Measurements from ENCODE around the gene SNX18. TPM values are rescaled to one million over a fixed set of nuclear protein-coding genes. Genes with fewer than 3 reads are reported as not detected.

The SNX18 gene
- total and polyA plus RNA-seq, 2 of the 8 experiments (the other 6 are each of a cell fraction or from before 2014, with no cell fraction given): 5.8 to 17.7 TPM

- H3K23me2 ChIP-seq (ENCODE audit: low read depth, low read length): no peaks in the 10 kb centered on the region
- WGBS, 2 experiments (ENCODE audit: extremely low coverage in 1 of 2, insufficient coverage in 1 of 2, insufficient read length in 1 of 2, insufficient replicate concordance in 2 of 2, low coverage in 1 of 2, low lambda C conversion rate in 2 of 2, missing lambda C conversion rate in 1 of 2): 93% methylated on average over 2 of the region's 2 CpGs; no CpG with 5 or more reads in 1 of the 2 experiments
Observed at GRCh38 chr5:54537725-54538124, 20.2 kb downstream of the SNX18 start.

More at GRCh38 chr5:54537725-54538124, 20.2 kb downstream of the SNX18 start:
- TF ChIP-seq TAF1 (IDR thresholded peaks at IDR 0.05; ENCODE audit: low read depth, low read length): no peak
- no peak for TF ChIP-seq YY1 (IDR thresholded peaks at IDR 0.05; ENCODE audit: low read depth, low read length)
- no peak for TF ChIP-seq KDM1A (IDR thresholded peaks at IDR 0.05; ENCODE audit: borderline replicate concordance, low read length)
- no peak for TF ChIP-seq ASH2L (IDR thresholded peaks at IDR 0.05; ENCODE audit: low read length)
- TF ChIP-seq, protein P1, sequence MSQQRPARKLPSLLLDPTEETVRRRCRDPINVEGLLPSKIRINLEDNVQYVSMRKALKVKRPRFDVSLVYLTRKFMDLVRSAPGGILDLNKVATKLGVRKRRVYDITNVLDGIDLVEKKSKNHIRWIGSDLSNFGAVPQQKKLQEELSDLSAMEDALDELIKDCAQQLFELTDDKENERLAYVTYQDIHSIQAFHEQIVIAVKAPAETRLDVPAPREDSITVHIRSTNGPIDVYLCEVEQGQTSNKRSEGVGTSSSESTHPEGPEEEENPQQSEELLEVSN (IDR thresholded peaks at IDR 0.05): no peak
- no peak for TF ChIP-seq HDAC6 (IDR thresholded peaks at IDR 0.05; ENCODE audit: low read depth, low read length)
- no peak for TF ChIP-seq SUZ12 (IDR thresholded peaks at IDR 0.05; ENCODE audit: low read length)
- Histone ChIP-seq H4K20me1 (replicated peaks in 1 of 2; ENCODE audit: control insufficient read depth in 1 of 2, insufficient read depth in 2 of 2, low read length in 2 of 2) (no peaks in the 10 kb centered on the region), H2AFZ (ENCODE audit: low read length) (no peak overlapping the region), H3K23ac (ENCODE audit: insufficient read length) (no peak overlapping the region), H3K9me3 (ENCODE audit: insufficient read depth in 2 of 2, low read depth in 1 of 2, low read length in 1 of 2) (no peaks in the 10 kb centered on the region), H3K4me2 (ENCODE audit: insufficient read depth in 1 of 2, low read depth in 2 of 2, low read length in 2 of 2) (no peak overlapping the region), H3K4ac (replicated peaks; ENCODE audit: insufficient read length, low read depth, low read length) (no peak overlapping the region), H3K79me1 (ENCODE audit: low read depth, low read length) (no peaks in the 10 kb centered on the region), H4K8ac (ENCODE audit: extremely low read depth, insufficient read depth, low read length) (no peak overlapping the region), H3K9ac (replicated peaks in 1 of 4; ENCODE audit: extremely low read depth in 1 of 4, low read depth in 3 of 4, low read length in 3 of 4) (no peak overlapping the region), H3K18ac (ENCODE audit: extremely low read depth, low read length) (no peak overlapping the region), H3K79me2 (ENCODE audit: control insufficient read depth in 1 of 2, insufficient read depth in 2 of 2, low read length in 2 of 2) (peaks cover 0 to 32% of the 10 kb centered on the region in 2 experiments; a peak in 3 of 4 replicates), H4K91ac (replicated peaks; ENCODE audit: insufficient read length, low read length) (no peak overlapping the region), H3K27ac (ENCODE audit: low read depth, low read length) (no peak overlapping the region), H3K4me1 (replicated peaks in 1 of 4; ENCODE audit: control insufficient read depth in 3 of 4, insufficient read depth in 4 of 4, low read length in 3 of 4) (peaks cover 1 to 8% (median 4%) of the 10 kb centered on the region in 4 experiments; a peak in 5 of 7 replicates), H4K5ac (ENCODE audit: insufficient read length, low read depth, low read length) (no peak overlapping the region), H3K36me3 (ENCODE audit: control insufficient read depth in 2 of 4, insufficient read depth in 4 of 4, low read length in 3 of 4) (no peaks in the 10 kb centered on the region), H3K27me3 (replicated peaks in 1 of 4; ENCODE audit: control insufficient read depth in 3 of 4, extremely low read depth in 1 of 4, insufficient read depth in 3 of 4, low read length in 3 of 4) (no peaks in the 10 kb centered on the region), H3K4me3 (ENCODE audit: extremely low read depth in 1 of 4, insufficient read depth in 2 of 4, low read depth in 3 of 4, low read length in 4 of 4) (no peak overlapping the region), H3K14ac (ENCODE audit: insufficient read length) (no peak overlapping the region), H2BK5ac (ENCODE audit: low read depth, low read length) (no peak overlapping the region), H2BK15ac (ENCODE audit: low read length) (no peak overlapping the region), H2BK20ac (ENCODE audit: low read length) (no peak overlapping the region), H2AK5ac (ENCODE audit: low read depth, low read length) (no peak overlapping the region), H2BK12ac (ENCODE audit: low read depth, low read length) (no peak overlapping the region), H3K56ac (replicated peaks; ENCODE audit: insufficient read length, low read depth, low read length) (no peak overlapping the region), H2BK120ac (replicated peaks; ENCODE audit: low read depth, low read length) (no peak overlapping the region)
- ChIA-PET CTCF (ENCODE audit: partially characterized antibody) (interaction anchor here (1.1 to 1.6 kb wide), 4 partner anchors 21 to 206 kb away, joined by 3 to 7 read pairs (median 4); no protein-coding TSS in a partner anchor), POLR2A (ENCODE audit: partially characterized antibody) (interaction anchor here (0.6 kb wide), 1 partner anchor 259 kb away, joined by 3 read pairs; no protein-coding TSS in a partner anchor)
- FAIRE-seq (no peak), DNase-seq (ENCODE audit: low read depth in 1 of 2, low spot score in 2 of 2) (no peak)

All from H1 (cell line).